Glomerular endothelial cell (primary cell): Measurements from ENCODE around the gene NIPSNAP3A. TPM values are rescaled to one million over a fixed set of nuclear protein-coding genes. Genes with fewer than 3 reads are reported as not detected.
"Not testable (repeated sequence)": the region's sequence is repeated elsewhere in the genome, so short reads cannot be mapped to it uniquely, and the experiment has no call there.

Experiments used
- DNase-seq: peaks from one replicate; pipeline ENCODE4 v3.0.0-alpha.2; 2011; ENCODE audit warnings: low read depth, low spot score; ENCODE audit errors: extremely low read depth
- total RNA-seq: library from RNA; depleted of rRNA; stranded (reverse); fragments of >200 nt; gene quantifications from 2 replicates; pipeline ENCODE4 v1.2.3, GENCODE V29; 2015

Gene NIPSNAP3A
- total RNA-seq = 47.0 and 55.4 TPM in 2 replicates

- DNase-seq = no peak
Measured at GRCh38 chr9:104747565-104748358, at the start of gene NIPSNAP3A. NIPSNAP3A (plus strand) TSS chr9:104747683; CDS start chr9:104747793, 110 bp downstream.

- DNase-seq = no peak
Measured at GRCh38 chr9:104700306-104700705, 47.2 kb upstream of the NIPSNAP3A start.

DNA sequence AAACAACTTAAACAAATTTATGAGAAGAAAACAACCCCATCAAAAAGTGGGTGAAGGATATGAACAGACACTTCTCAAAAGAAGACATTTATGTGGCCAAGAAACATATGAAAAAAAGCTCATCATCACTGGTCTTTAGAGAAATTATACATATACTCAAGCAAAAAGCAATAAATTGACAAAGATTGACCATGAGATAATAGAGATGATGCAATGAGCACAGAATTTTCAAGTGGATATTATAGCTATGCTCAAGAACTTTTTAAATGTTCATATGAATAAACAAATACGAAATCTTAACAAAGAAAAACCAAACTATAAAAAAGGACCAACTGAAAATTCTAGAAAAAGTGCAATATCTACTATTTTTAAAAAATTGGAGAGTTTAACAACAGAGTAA lies 38.7 kb upstream of the NIPSNAP3A start:
- not testable (repeated sequence) for DNase-seq

GRCh38 chr9:104711604-104712003 lies 35.9 kb upstream of the NIPSNAP3A start:
- DNase-seq = no peak

- no peak for DNase-seq
Measured at GRCh38 chr9:104725014-104725413, 22.5 kb upstream of the NIPSNAP3A start.

DNA sequence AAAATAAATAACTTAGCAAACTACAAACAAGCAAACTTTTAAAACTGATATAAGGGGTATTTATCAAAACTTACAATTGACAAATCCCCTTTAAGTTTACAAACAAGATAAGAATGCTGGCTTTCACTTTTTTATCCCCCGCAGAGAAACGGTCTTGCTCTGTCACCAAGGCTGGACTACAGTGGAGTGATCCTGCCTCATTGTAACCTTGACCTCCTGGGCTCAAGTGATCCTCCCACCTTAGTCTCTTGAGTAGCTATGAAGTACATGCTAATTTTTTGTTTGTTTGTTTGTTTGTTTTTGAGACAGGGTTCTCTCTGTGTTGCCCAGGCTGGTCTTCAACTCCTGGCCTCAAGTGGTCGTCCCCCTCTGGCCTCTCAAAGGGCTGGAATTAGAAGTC lies 9.0 kb upstream of the NIPSNAP3A start:
- no peak for DNase-seq

DNA sequence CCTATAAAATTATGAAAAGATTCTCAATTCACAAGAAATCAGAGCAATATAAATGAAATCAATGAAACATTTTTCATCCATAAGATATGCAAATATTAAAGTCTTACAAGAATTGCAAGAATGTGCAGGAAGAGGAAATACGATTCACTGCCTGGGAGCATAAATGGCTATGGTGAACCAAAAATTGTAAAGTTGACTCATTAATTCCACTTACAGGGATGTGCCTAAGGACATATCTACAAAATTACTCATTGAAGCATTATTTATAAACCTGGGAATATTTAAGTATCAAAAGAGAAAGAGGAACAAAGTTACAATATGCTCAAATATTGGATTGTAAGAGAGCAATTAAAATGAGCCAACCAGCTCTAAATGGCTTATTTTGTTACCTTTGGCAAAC lies 6.9 kb upstream of the NIPSNAP3A start:
- DNase-seq = no peak

GRCh38 chr9:104743376-104743985 lies 4.0 kb upstream of the NIPSNAP3A start:
- no peak for DNase-seq

DNA sequence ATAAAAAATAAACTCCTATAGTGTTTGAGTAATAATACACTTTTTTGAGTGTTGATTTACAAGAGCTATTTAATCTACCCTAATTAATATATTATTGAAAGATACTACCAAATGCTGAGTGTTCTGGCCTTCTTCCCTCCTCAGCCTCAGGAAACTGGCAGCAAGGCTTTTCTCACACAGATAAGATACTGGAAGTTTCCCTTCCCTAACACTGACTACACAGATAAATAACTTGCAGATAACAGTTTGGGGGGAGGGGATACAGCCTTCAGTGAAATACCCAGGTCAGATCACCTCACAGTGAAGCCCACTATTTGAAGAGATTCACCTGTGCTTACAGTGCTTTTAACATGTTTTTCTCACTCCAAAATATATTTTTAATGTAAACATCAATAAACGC lies 1.6 kb upstream of the NIPSNAP3A start:
- DNase-seq = no peak

- no peak for DNase-seq
Measured at GRCh38 chr9:104746285-104746684, 1.2 kb upstream of the NIPSNAP3A start.

DNA sequence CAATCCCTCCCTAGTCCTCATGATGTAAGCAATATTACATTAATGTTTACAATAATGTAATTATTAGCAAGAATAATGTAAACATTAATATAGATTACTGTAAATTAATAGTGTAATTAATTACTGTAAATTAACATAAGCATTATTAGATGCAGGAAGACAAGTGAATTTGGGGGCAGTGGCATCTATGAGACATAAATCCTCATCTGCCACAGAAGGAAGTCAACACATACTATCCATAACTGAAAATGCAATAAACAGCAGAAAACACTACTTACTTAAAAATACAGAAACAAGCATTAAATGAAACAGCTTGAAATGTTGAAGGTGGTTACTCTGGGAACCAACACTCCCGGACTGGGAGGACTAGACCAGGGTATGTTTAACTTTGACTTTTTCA lies 685 bp upstream of the NIPSNAP3A start:
- no peak for DNase-seq

DNA sequence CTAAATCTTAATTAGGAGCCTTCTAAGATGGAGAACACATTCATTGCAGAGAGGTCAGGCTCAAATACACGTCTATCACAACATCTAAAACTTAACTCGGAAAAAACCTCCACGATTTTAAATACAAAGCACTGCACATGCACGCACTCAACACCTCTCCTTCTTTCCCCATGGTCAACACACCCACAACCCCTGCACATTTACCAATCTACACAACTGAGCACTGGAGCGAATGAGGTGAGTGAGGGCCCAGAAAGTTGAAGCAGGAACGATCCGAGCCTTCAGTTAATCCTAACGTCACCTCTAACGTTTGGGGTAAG lies 278 bp upstream of the NIPSNAP3A start:
- no peak for DNase-seq

DNA sequence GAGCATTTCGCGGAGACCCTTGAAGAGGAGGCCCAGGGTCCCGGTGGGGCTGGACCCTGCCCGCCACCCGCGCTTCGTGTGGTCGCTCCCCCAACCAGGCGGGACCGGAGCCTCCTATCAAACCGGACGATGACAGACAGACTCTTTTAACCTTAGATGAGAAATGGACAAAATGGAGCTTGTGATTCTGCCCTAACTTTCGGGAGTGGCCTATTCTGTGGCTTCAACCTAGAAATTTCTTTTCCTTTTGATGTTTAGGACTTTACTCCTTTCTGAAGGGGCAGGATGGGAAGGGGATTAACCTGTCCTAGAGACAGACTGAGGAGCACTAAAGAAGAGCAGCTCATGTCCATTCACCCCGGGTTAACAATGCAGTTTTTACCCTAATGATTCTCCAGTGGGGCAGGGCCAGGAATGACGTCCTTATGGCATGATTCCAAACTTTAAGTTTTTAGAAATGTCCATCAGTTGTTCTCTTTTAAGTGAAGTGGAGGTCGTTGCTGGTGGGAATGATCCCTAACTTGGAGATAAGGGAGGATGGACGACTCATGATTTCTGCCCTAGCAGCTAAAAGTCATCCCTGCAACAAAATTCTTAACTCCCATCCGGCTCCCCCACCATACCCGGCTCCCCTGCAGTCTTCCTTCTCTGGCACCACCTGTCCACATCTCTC lies 1.0 kb downstream of the NIPSNAP3A start:
- DNase-seq = no peak

- no peak for DNase-seq
Measured at GRCh38 chr9:104750185-104750767, 2.8 kb downstream of the NIPSNAP3A start.

DNA sequence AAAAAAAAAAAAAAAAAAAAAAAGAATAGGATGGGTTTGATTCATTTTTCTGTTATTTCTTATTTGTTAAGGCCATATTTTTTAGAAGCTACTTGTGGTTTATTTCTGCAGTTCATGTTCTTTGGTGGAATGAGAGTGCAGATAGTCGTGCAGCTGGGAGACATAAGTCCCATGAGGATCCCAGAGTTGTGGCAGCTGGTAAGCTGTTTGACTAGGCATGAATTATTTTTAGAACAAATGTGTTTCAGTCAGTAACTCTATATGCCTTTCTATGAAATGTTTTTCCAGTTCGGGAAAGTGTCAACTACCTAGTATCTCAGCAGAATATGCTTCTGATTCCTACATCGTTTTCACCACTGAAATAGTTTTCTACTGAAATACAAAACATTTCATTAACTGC lies 11.5 kb downstream of the NIPSNAP3A start:
- no peak for DNase-seq

- DNase-seq = no peak
Measured at GRCh38 chr9:104765138-104765537, 17.7 kb downstream of the NIPSNAP3A start.

- no peak for DNase-seq
Measured at GRCh38 chr9:104766025-104766424, 18.5 kb downstream of the NIPSNAP3A start.

DNA sequence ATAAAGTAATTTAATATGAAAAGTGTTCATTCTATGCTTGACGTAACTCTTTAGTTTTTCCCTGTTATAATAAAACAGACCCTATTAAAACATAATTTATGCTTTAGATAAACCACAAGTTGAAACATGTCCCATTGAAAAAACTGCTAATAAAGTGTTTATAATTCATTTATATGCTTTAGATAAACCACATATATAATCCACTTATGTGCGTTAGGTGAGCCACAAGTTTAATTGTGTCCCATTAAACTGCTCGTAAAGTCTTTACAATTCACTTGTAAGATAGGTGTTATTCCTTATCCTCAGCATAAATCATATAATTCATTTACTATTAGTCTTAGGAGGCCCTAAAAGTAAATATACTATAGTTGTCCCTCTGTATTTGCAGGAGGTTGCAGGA lies 20.0 kb downstream of the NIPSNAP3A start:
- no peak for DNase-seq

- DNase-seq = not testable (repeated sequence)
Measured at GRCh38 chr9:104769029-104769428, 21.5 kb downstream of the NIPSNAP3A start.

DNA sequence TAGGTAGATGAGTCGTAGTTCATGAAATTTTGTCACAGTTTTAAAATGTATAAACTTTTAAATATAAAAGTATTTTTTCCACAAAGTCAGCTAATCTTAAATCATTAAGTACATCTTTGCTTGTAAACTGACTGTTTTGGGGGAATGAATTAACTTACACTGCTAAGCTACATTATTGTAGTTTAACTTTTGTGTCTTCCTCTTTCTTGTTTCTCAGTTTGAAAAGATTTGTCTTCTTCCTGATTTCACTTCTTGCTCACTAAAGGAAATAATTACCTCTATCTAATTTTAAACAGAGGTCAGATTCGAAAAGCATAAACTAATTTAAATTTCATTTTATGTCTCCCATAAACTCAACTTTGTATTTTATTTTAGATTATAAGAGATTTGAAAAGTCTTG lies 22.2 kb downstream of the NIPSNAP3A start:
- no peak for DNase-seq

DNA sequence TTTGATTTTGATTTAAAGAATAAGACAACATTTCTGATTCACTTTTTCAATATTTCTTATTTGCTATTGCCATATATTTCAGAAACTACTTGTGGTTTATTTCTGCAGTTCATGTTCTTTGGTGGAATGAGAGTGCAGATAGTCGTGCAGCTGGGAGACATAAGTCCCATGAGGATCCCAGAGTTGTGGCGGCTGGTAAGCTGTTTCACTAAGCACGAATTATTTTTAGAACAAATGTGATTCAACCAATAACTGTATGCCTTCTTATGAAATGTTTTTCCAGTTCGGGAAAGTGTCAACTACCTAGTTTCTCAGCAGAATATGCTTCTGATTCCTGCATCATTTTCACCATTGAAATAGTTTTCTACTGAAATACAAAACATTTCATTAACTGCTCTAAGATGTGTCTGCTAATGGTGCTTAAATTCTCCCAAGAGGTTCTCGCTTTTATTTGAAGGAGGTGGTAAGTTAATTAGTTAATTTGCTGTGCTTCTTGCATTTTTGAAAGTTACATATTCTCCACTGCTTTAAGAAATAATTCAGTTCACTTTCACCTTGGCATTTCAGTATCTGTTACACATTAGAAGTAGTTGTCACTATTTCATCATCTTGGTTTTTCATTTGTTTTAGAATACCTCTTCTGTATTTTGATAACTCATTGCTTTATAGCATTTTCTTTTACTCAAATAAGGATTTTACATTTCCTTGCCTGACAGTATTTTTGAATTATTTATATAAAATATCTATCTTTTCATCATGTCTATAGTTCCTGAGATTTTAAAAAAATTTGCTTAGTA lies 25.4 kb downstream of the NIPSNAP3A start:
- DNase-seq = no peak
